ENCODE results near the gene EGLN3. TPM values are rescaled to one million over a fixed set of nuclear protein-coding genes. Genes with fewer than 3 reads are reported as not detected.
A peak's percentile ranks its signal among the peaks of the same experiment; 100 is the strongest.

Gene EGLN3
- total and polyA plus RNA-seq, 2 of the 13 experiments (the other 11 are each of a cell fraction or from before 2014, with no cell fraction given) = 0.18 to 27.3 TPM

DNA sequence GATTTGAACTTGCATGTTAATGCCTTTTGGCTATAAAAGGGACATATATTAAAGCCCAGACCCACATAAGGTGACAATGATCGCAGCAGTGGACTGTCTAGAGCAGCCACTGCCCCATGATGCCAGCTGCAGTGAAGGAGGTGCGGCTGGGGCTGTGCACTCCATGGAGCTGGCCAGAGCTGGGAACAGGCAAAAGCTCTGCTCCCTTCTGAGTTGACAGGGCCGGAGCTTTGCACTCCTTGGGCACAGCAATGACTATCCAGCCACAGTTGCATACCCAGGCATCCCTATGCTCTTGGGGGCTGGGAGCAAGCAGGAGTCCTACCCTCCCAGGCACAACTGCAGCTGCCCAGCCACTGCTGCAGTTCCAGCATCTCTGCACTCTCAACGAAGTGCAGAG lies 50.2 kb downstream of the EGLN3 start (continued):
- 0 out of 2 replicates have a peak, but pooled peaks have one; percentile 18 for TF ChIP-seq UBTF (CRISPR knock-in tag; IDR thresholded peaks at IDR 0.05)
- no peak for TF ChIP-seq MED8 (CRISPR knock-in tag; IDR thresholded peaks at IDR 0.05; ENCODE audit: insufficient replicate concordance)
- TF ChIP-seq TSC22D2 (CRISPR knock-in tag; IDR thresholded peaks at IDR 0.05; ENCODE audit: borderline replicate concordance) = no peak
- TF ChIP-seq WIZ (CRISPR knock-in tag; IDR thresholded peaks at IDR 0.05) = no peak
- TF ChIP-seq SP4 (CRISPR knock-in tag; IDR thresholded peaks at IDR 0.05) = 0 out of 2 replicates have a peak, but pooled peaks have one; percentile 32
- no peak for TF ChIP-seq TRAFD1 (CRISPR knock-in tag; IDR thresholded peaks at IDR 0.05; ENCODE audit: borderline replicate concordance)
- TF ChIP-seq, protein P1, sequence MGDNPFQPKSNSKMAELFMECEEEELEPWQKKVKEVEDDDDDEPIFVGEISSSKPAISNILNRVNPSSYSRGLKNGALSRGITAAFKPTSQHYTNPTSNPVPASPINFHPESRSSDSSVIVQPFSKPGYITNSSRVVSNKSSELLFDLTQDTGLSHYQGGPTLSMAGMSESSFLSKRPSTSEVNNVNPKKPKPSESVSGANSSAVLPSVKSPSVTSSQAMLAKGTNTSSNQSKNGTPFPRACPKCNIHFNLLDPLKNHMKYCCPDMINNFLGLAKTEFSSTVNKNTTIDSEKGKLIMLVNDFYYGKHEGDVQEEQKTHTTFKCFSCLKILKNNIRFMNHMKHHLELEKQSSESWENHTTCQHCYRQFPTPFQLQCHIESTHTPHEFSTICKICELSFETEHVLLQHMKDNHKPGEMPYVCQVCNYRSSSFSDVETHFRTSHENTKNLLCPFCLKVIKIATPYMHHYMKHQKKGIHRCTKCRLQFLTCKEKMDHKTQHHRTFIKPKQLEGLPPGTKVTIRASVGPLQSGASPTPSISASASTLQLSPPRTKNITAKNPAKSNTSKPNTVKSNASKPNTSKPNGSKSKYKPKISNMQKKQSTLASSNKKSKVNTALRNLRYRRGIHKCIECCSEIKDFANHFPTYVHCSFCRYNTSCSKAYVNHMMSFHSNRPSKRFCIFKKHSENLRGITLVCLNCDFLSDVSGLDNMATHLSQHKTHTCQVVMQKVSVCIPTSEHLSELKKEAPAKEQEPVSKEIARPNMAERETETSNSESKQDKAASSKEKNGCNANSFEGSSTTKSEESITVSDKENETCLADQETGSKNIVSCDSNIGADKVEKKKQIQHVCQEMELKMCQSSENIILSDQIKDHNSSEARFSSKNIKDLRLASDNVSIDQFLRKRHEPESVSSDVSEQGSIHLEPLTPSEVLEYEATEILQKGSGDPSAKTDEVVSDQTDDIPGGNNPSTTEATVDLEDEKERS (CRISPR knock-in tag; IDR thresholded peaks at IDR 0.05) = no peak
- no peak for TF ChIP-seq RAD51 (IDR thresholded peaks at IDR 0.05; ENCODE audit: borderline replicate concordance)
